Activated CD8-positive, alpha-beta T cell treated with anti-CD3 and anti-CD28 coated beads for 36 hours (primary cell): ENCODE measurements around the gene ADD1. TPM values are rescaled to one million over a fixed set of nuclear protein-coding genes. Genes with fewer than 3 reads are reported as not detected.
A peak's percentile ranks its signal among the peaks of the same experiment; 100 is the strongest.

ENCODE experiments used
- ATAC-seq: fragments of 200-7000 bp; cut with Tn5 transposase; one replicate; pipeline ENCODE4 v1.10.0; 2021; ENCODE audit warnings: mild to moderate bottlenecking, moderate library complexity
- CTCF ChIA-PET: fragments of 350-600 bp; sonication (Branson Sonifier 250); formaldehyde crosslinking; loops from one replicate; lab custom pipeline; 2021; ENCODE audit warnings: antibody characterized with exemption; lab: Charles Lee
- POLR2A ChIA-PET: fragments of 350-600 bp; sonication (Branson Sonifier 250); formaldehyde crosslinking; loops from one replicate; lab custom pipeline; 2021; ENCODE audit warnings: antibody characterized with exemption; lab: Charles Lee
- DNase-seq: peaks from one replicate; pipeline ENCODE4 v3.0.0-alpha.2; 2020
- H3K27ac Mint-ChIP-seq: one replicate; pipeline ENCODE4 v1.8.0; 2021; ENCODE audit warnings: mild to moderate bottlenecking, mixed read lengths
- H3K27me3 Mint-ChIP-seq: one replicate; pipeline ENCODE4 v1.8.0; 2021; ENCODE audit warnings: mixed read lengths
- H3K36me3 Mint-ChIP-seq: one replicate; pipeline ENCODE4 v1.8.0; 2021; ENCODE audit warnings: low read depth, mixed read lengths
- H3K4me1 Mint-ChIP-seq: one replicate; pipeline ENCODE4 v1.8.0; 2021; ENCODE audit warnings: low read depth, mixed read lengths
- H3K4me3 Mint-ChIP-seq: one replicate; pipeline ENCODE4 v1.8.0; 2021; ENCODE audit warnings: mild to moderate bottlenecking, moderate library complexity, mixed read lengths
- H3K9me3 Mint-ChIP-seq: one replicate; pipeline ENCODE4 v1.8.0; 2021; ENCODE audit warnings: mixed read lengths
- CTCF ChIP-seq: fragments of 200-600 bp; IDR thresholded peaks from one replicate; pipeline ENCODE4 v1.8.0; 2022; ENCODE audit warnings: antibody characterized with exemption, mild to moderate bottlenecking
- intact Hi-C: fragments of 100-400 bp; cut with micrococcal nuclease; formaldehyde crosslinking; loops from one replicate; pipeline ENCODE4 v1.10.0; 2022
- total RNA-seq, 2 experiments: library from RNA; stranded (reverse); gene quantifications; one replicate each; pipeline ENCODE4 v1.2.3, GENCODE V29; 2021

Gene ADD1
- total RNA-seq, 2 experiments from 2014 or later = 149 to 154 TPM

GRCh38 chr4:2868877-2869487 lies 25.3 kb downstream of the ADD1 start:
- no peak for TF ChIP-seq CTCF
- intact Hi-C loops = no loop called here
- H3K27ac Mint-ChIP-seq = no peak overlapping the region
- DNase-seq = no peak
- H3K9me3 Mint-ChIP-seq = no peaks in the 10 kb centered on the region
- H3K36me3 Mint-ChIP-seq = peaks cover 3% of the 10 kb centered on the region
- ChIA-PET POLR2A (no interaction called here), CTCF (no interaction called here)
- H3K4me1 Mint-ChIP-seq = peaks cover 72% of the 10 kb centered on the region
- H3K4me3 Mint-ChIP-seq = no peak overlapping the region
- H3K27me3 Mint-ChIP-seq = no peaks in the 10 kb centered on the region
- ATAC-seq = no peak

GRCh38 chr4:2869659-2870058 lies 26.0 kb downstream of the ADD1 start:
- Mint-ChIP-seq H3K27me3 (no peaks in the 10 kb centered on the region), H3K27ac (no peak overlapping the region), H3K4me1 (peaks cover 73% of the 10 kb centered on the region), H3K36me3 (peaks cover 3% of the 10 kb centered on the region), H3K4me3 (no peak overlapping the region), H3K9me3 (no peaks in the 10 kb centered on the region)
- ATAC-seq (no peak), DNase-seq (no peak)
- no peak for TF ChIP-seq CTCF
- POLR2A ChIA-PET = interaction anchor here (1.3 kb wide), 1 partner anchor 18 kb away, joined by 4 read pairs; no protein-coding TSS in a partner anchor
- CTCF ChIA-PET = no interaction called here
- intact Hi-C loops = no loop called here

GRCh38 chr4:2870082-2870481 lies 26.4 kb downstream of the ADD1 start:
- ATAC-seq (no peak), DNase-seq (no peak)
- Mint-ChIP-seq H3K36me3 (peaks cover 3% of the 10 kb centered on the region), H3K4me1 (peaks cover 68% of the 10 kb centered on the region), H3K27ac (no peak overlapping the region), H3K27me3 (no peaks in the 10 kb centered on the region), H3K9me3 (no peaks in the 10 kb centered on the region), H3K4me3 (no peak overlapping the region)
- ChIA-PET CTCF (no interaction called here), POLR2A (interaction anchor here (1.3 kb wide), 1 partner anchor 19 kb away, joined by 4 read pairs; no protein-coding TSS in a partner anchor)
- TF ChIP-seq CTCF = no peak
- intact Hi-C loops = no loop called here

- ChIA-PET POLR2A (interaction anchor here (0.7 kb wide), 1 partner anchor 72 kb away, joined by 3 read pairs; no protein-coding TSS in a partner anchor), CTCF (interaction anchor here (0.6 to 2.8 kb wide), 5 partner anchors 9 to 322 kb away, joined by 3 to 12 read pairs (median 4); no protein-coding TSS in a partner anchor)
- DNase-seq = no peak
- TF ChIP-seq CTCF = no peak
- peak overlapping the region; percentile 77 for H3K27ac Mint-ChIP-seq
- peaks cover 10% of the 10 kb centered on the region for H3K36me3 Mint-ChIP-seq
- no peak for ATAC-seq
- H3K27me3 Mint-ChIP-seq = no peaks in the 10 kb centered on the region
- intact Hi-C loops = no loop called here
- H3K4me3 Mint-ChIP-seq = no peak overlapping the region
- no peaks in the 10 kb centered on the region for H3K9me3 Mint-ChIP-seq
- peaks cover 67% of the 10 kb centered on the region for H3K4me1 Mint-ChIP-seq
Observed at GRCh38 chr4:2871466-2871865, 27.8 kb downstream of the ADD1 start.

GRCh38 chr4:2871911-2872310 lies 28.3 kb downstream of the ADD1 start:
- peak overlapping the region; percentile 77 for H3K27ac Mint-ChIP-seq
- POLR2A ChIA-PET = interaction anchor here (0.7 kb wide), 1 partner anchor 73 kb away, joined by 3 read pairs; no protein-coding TSS in a partner anchor
- ATAC-seq = peak; percentile 69
- H3K9me3 Mint-ChIP-seq = no peaks in the 10 kb centered on the region
- CTCF ChIA-PET = interaction anchor here (0.9 to 2.8 kb wide), 6 partner anchors 9 to 323 kb away, joined by 3 to 12 read pairs (median 4); no protein-coding TSS in a partner anchor
- peaks cover 63% of the 10 kb centered on the region for H3K4me1 Mint-ChIP-seq
- no peak overlapping the region for H3K4me3 Mint-ChIP-seq
- TF ChIP-seq CTCF = no peak
- H3K36me3 Mint-ChIP-seq = peaks cover 10% of the 10 kb centered on the region
- DNase-seq = peak; percentile 15
- no peaks in the 10 kb centered on the region for H3K27me3 Mint-ChIP-seq
- intact Hi-C loops = no loop called here
